GM12892 (cell line): ENCODE measurements around the gene GTF2A1.

ENCODE experiments used
- DNase-seq: peaks from one replicate; pipeline ENCODE4 v3.0.0; 2011; ENCODE audit not compliant: insufficient read length
- FAIRE-seq: peaks from 2 replicates; lab custom pipeline; 2011; peaks lifted over from hg19 to GRCh38; lab: Jason Lieb, UNC
- POLR2A ChIP-seq: IDR thresholded peaks from 2 replicates; pipeline ENCODE4 v1.6.1; 2011; ENCODE audit warnings: low read depth, low read length, control low read depth
- POLR2AphosphoS5 ChIP-seq: IDR thresholded peaks from 2 replicates; pipeline ENCODE4 v1.6.1; 2011; ENCODE audit warnings: low read depth, low read length, control low read depth
- TAF1 ChIP-seq: IDR thresholded peaks from 2 replicates; pipeline ENCODE4 v1.6.1; 2011; ENCODE audit warnings: low read depth, mild to moderate bottlenecking, control low read depth, low read length, borderline replicate concordance

Gene GTF2A1

GRCh38 chr14:81222691-81223090 is 1.9 kb upstream of the GTF2A1 start:
- FAIRE-seq (no peak), DNase-seq (no peak)
- TF ChIP-seq POLR2AphosphoS5 (no peak), TAF1 (no peak), POLR2A (no peak)

GRCh38 chr14:81222126-81222525 is 1.4 kb upstream of the GTF2A1 start:
- TF ChIP-seq POLR2AphosphoS5 (no peak), TAF1 (no peak), POLR2A (no peak)
- FAIRE-seq (no peak), DNase-seq (no peak)

DNA sequence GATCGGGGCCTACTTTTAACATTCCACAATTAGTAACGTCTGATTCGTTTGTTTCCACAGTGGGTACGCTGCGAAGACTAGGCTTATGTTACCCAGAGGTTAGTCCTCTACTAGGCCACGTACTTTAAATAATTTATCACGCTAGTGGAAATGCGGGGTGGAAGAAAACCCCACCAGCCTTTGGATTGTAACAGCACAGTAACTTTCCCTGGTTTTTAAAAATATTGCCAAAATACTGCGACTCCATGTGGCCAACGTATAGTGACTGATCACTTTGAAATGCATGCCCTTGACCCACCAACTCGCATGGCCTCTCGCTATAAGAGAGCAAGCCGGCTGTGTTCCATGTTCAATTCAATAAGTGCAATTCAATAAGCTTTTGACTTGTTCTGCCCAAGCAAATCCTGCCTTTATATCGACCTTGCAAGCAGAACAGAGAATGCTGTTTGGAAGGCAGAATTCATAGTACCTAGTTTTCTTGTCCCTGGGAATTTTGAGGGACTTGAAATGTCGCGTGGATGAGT is 882 bp upstream of the GTF2A1 start:
- peak; percentile 14 for FAIRE-seq
- TF ChIP-seq POLR2AphosphoS5 (no peak), TAF1 (no peak), POLR2A (no peak)
- DNase-seq: no peak

GRCh38 chr14:81220580-81220829 is 254 bp downstream of the GTF2A1 start:
- DNase-seq: no peak
- TF ChIP-seq POLR2AphosphoS5 (no peak), TAF1 (no peak)
- no peak for FAIRE-seq

GRCh38 chr14:81219759-81220579 is 790 bp downstream of the GTF2A1 start:
- DNase-seq (no peak), FAIRE-seq (peak; percentile 64)
- TF ChIP-seq POLR2AphosphoS5: no peak
- no peak for TF ChIP-seq TAF1
- no peak for TF ChIP-seq POLR2A

DNA sequence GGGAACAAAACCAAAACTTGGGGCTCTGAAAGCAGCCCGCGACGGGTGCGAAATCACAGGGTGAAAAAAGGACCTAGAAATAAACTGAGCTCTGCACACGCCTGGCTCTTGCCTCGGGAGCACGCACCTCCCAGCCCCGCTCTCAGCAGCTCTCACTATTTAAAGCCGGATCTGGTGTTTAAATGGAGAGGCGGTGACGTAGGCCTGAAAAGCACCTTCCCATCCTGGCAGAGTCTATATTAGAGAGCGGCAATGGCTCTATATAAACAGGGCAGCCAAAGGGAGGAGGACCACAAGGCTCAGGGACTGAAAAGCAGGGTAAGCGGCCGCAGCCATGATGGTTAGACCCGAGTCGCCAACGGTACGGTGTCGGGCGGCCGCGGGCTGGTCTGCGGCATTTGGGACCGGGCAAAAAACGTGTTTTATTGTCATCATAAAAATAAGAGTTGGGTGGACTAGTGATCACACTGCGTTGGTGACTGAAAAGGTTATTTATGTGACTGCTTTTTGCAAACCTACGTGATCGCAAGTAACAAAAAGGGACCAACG is 1.5 kb downstream of the GTF2A1 start:
- FAIRE-seq (peak; percentile 97), DNase-seq (peak; percentile 33)
- TF ChIP-seq POLR2A: peak; percentile 99
- TF ChIP-seq POLR2AphosphoS5: peak; percentile 99
- TF ChIP-seq TAF1: peak; percentile 77

GRCh38 chr14:81211844-81212243 is 8.9 kb downstream of the GTF2A1 start:
- TF ChIP-seq POLR2AphosphoS5: no peak
- TF ChIP-seq TAF1: no peak
- TF ChIP-seq POLR2A: no peak
- FAIRE-seq: peak; percentile 86
- DNase-seq: no peak

DNA sequence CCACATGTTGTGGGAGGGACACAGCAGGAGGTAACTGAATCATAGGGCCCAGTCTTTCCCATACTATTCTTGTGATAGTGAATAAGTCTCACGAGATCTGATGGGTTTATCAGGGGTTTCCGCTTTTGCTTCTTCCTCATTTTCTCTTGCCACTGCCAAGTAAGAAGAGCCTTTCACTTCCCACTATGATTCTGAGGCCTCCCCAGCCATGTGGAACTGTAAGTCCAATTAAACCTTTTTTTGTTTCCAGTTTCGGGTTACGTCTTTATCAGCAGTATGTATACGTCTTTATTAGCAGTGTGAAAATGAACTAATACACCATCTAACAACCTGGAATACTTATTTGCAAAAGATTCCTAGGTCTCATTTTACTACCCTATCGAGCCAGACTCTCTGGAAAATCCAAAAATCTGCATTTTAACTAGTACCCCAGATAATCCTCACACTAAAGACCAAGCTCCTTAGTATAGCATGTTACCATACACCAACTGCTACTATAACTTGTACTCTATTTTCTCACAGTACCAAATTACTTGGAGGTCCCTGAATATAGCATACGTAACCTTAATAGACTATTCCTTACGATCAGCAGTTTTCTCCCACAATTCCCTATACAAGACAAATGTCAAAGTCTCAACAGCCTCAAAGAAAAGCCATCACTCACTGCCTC is 11.5 kb downstream of the GTF2A1 start:
- DNase-seq: no peak
- TF ChIP-seq POLR2AphosphoS5: no peak
- no peak for TF ChIP-seq POLR2A
- TF ChIP-seq TAF1: no peak

DNA sequence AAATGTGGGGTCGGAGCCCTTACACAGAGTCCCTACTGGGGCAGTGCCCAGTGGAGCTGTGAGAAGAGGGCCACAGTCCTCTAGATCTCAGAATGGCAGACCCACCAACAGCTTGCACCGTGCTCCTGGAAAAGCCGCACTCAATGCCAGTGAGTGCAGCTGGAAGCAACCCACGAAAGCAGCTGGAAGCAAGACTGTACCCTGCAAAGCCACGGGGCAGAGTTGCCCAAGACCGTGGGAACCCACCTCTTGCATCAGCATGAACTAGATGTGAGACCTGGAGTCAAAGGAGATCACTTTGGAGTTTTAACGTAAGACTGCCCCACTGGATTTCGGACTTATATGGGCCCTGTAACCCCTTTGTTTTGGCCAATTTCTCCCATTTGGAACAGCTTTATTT is 12.3 kb downstream of the GTF2A1 start:
- DNase-seq: no peak
- TF ChIP-seq POLR2A (no peak), POLR2AphosphoS5 (no peak), TAF1 (no peak)
- no peak for FAIRE-seq

More for the DNA sequence above, 11.5 kb downstream of the GTF2A1 start:
- FAIRE-seq: no peak

DNA sequence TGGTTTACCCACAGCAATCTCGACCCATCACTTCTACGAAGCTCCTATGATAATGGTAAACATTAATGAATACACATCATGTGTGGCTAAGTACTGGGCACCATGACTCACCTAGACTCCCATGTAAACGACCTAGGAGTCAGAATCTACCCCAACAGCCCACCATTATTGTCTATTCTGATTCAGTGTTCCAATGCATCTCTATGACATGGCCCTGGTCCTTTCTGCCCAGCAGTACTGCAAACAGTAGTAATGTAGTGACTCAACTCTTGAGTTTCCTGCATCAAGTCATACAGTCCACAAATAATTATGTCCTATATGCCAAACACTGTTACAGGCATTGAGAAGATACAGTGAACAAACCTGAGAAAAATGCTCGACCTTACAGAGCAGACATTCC is 14.6 kb downstream of the GTF2A1 start:
- no peak for TF ChIP-seq TAF1
- TF ChIP-seq POLR2AphosphoS5: no peak
- TF ChIP-seq POLR2A: no peak
- peak; percentile 42 for FAIRE-seq
- DNase-seq: no peak

DNA sequence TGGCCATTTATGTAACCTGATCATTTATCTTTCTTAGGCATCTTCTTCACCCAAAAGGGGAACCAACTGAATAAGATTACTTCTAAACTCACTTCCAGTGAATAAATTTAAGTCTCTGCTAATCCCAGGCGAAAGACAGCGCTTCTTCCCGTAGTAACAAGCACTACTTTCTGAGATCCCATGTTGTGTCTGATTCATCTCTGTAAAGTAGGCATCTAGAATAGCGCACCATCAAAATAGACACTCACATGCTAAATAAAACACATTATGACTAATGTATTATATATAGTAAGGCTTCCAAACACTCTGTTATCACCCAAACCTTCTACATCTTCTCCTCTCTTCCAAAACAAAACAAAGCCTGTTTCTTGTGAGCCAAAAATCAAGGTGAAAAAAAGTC is 15.1 kb downstream of the GTF2A1 start:
- DNase-seq: no peak
- no peak for FAIRE-seq
- TF ChIP-seq TAF1 (no peak), POLR2A (no peak), POLR2AphosphoS5 (no peak)
